ENCODE results near the gene LAT.

DNA sequence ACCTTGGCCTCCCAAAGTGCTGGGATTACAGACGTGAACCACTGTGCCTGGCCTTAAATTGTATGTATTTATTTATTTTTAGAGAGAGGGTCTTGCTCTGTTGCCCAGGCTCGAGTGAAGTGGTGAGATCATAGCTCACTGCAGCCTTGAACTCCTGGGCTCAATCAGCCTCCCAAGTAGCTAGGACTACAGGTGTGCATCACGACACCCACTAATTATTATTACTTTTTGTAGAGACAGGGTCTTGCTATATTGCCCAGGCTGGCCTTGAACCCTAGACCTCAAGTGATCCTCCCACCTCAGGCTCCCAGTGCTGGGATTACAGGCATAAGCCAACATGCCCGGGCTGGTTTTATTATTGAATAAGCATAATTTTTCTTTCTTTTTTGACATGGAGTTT is 38.2 kb upstream of the LAT start:
- TF ChIP-seq, protein P1, sequence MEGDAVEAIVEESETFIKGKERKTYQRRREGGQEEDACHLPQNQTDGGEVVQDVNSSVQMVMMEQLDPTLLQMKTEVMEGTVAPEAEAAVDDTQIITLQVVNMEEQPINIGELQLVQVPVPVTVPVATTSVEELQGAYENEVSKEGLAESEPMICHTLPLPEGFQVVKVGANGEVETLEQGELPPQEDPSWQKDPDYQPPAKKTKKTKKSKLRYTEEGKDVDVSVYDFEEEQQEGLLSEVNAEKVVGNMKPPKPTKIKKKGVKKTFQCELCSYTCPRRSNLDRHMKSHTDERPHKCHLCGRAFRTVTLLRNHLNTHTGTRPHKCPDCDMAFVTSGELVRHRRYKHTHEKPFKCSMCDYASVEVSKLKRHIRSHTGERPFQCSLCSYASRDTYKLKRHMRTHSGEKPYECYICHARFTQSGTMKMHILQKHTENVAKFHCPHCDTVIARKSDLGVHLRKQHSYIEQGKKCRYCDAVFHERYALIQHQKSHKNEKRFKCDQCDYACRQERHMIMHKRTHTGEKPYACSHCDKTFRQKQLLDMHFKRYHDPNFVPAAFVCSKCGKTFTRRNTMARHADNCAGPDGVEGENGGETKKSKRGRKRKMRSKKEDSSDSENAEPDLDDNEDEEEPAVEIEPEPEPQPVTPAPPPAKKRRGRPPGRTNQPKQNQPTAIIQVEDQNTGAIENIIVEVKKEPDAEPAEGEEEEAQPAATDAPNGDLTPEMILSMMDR (IDR thresholded peaks at IDR 0.05; ENCODE audit: insufficient read depth, low read length) = no peak
- no peak for TF ChIP-seq POLR2AphosphoS5 (IDR thresholded peaks at IDR 0.05; ENCODE audit: low read depth)
- TF ChIP-seq, protein P2, sequence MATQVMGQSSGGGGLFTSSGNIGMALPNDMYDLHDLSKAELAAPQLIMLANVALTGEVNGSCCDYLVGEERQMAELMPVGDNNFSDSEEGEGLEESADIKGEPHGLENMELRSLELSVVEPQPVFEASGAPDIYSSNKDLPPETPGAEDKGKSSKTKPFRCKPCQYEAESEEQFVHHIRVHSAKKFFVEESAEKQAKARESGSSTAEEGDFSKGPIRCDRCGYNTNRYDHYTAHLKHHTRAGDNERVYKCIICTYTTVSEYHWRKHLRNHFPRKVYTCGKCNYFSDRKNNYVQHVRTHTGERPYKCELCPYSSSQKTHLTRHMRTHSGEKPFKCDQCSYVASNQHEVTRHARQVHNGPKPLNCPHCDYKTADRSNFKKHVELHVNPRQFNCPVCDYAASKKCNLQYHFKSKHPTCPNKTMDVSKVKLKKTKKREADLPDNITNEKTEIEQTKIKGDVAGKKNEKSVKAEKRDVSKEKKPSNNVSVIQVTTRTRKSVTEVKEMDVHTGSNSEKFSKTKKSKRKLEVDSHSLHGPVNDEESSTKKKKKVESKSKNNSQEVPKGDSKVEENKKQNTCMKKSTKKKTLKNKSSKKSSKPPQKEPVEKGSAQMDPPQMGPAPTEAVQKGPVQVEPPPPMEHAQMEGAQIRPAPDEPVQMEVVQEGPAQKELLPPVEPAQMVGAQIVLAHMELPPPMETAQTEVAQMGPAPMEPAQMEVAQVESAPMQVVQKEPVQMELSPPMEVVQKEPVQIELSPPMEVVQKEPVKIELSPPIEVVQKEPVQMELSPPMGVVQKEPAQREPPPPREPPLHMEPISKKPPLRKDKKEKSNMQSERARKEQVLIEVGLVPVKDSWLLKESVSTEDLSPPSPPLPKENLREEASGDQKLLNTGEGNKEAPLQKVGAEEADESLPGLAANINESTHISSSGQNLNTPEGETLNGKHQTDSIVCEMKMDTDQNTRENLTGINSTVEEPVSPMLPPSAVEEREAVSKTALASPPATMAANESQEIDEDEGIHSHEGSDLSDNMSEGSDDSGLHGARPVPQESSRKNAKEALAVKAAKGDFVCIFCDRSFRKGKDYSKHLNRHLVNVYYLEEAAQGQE (IDR thresholded peaks at IDR 0.05; ENCODE audit: insufficient replicate concordance, low read depth) = no peak

Measured in HL-60 (cell line).